Activated T-helper 2 cell treated with anti-CD3 and anti-CD28 coated beads, Interferon-gamma antibody, Interleukin-2, Interleukin-4, amounts not matched to agents 10 μg/mL and 5 μg/mL and 100 μg/mL, durations not matched to agents 14 hours and 24 hours and 36 hours (primary cell): ENCODE results near the gene IBA57. TPM values are rescaled to one million over a fixed set of nuclear protein-coding genes. Genes with fewer than 3 reads are reported as not detected.
"Not testable (repeated sequence)": the region's sequence is repeated elsewhere in the genome, so short reads cannot be mapped to it uniquely, and the experiment has no call there.

Source experiments
- DNase-seq: peaks from one replicate; pipeline ENCODE4 v3.0.0; 2021; ENCODE audit warnings: low spot score
- H3K27ac Mint-ChIP-seq: one replicate; pipeline ENCODE4 v1.8.0; 2021; ENCODE audit warnings: mixed read lengths
- H3K27me3 Mint-ChIP-seq: one replicate; pipeline ENCODE4 v1.8.0; 2021; ENCODE audit warnings: low read depth, mixed read lengths
- H3K36me3 Mint-ChIP-seq: one replicate; pipeline ENCODE4 v1.8.0; 2021; ENCODE audit warnings: low read depth, mixed read lengths
- H3K4me1 Mint-ChIP-seq: one replicate; pipeline ENCODE4 v1.8.0; 2021; ENCODE audit warnings: low read depth, mixed read lengths
- H3K4me3 Mint-ChIP-seq: one replicate; pipeline ENCODE4 v1.8.0; 2021; ENCODE audit warnings: low read depth, mild to moderate bottlenecking, moderate library complexity, mixed read lengths
- H3K9me3 Mint-ChIP-seq: one replicate; pipeline ENCODE4 v1.8.0; 2021; ENCODE audit warnings: mixed read lengths
- intact Hi-C: fragments of 100-400 bp; cut with micrococcal nuclease; formaldehyde crosslinking; loops from one replicate; pipeline ENCODE4 v1.15.1; 2023
- total RNA-seq: library from RNA; stranded (reverse); gene quantifications from 2 replicates; pipeline ENCODE4 v1.2.3, GENCODE V29; 2022

The IBA57 gene
- total RNA-seq, 1 donor from 2014 or later: 7.6 TPM

DNA sequence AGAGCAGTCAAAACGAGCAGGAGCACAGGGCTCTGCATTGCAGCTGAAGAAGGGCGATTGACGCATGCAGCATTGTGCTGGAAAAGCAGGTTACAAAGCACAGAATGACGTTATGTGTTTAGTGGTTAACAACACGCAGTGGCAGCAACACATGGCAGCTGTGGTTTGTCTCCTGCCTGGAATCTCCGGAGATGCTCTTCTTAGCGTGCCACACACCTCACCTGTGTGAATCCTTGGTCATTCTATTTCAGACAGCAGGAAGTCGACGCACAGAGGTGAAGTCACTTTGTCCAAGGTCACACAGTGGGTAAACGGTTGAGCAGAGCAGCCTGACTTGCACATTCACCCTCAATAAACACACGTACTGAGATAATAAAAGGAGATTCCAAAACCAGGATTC, 56.9 kb downstream of the IBA57 start:
- H3K9me3 Mint-ChIP-seq: peaks cover 5% of the 10 kb centered on the region
- H3K36me3 Mint-ChIP-seq: peaks cover 47% of the 10 kb centered on the region
- no peaks in the 10 kb centered on the region for H3K27me3 Mint-ChIP-seq
- intact Hi-C loops: no loop called here
- H3K27ac Mint-ChIP-seq: no peak overlapping the region
- DNase-seq: no peak
- no peak overlapping the region for H3K4me3 Mint-ChIP-seq
- no peaks in the 10 kb centered on the region for H3K4me1 Mint-ChIP-seq

DNA sequence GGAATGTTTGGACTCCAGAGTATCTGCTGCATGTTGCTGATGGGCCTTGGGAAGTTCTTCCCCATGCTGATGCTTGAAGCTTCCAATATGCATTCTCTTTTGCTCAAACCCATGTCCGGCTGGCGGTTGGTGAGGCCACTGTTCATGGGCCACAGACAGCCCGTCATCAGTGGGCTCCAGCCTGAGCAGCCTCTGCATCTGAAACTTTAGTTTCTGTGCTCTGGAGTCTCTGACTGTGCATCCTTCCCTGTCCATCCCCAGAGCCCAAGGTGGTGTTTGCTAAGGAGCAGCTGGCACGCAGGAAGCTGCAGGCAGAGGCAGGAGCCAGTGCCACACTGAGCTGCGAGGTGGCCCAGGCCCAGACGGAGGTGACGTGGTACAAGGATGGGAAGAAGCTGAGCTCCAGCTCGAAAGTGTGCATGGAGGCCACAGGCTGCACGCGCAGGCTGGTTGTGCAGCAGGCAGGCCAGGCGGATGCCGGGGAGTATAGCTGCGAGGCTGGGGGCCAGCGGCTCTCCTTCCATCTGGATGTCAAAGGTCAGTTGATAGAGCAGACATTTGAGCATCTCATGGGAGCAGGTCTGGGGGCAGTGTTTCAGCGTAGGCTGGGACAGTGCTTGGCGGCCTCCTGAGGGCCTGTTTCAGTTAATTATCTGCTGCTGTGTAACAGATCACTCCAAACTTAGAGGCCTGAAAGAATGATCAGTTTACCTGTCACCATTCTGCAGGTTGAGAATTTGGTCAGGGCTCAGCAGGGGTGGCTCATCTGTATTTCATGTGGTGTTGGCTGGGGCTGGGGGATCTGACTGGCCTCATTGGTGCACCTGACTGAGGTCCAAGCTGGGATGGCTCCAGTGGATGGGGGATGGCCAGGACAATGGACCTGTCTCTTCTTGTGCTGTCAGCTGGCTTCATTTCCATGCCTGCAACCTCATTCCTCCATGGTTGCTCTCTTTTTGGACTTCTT, 58.9 kb downstream of the IBA57 start:
- Mint-ChIP-seq H3K9me3 (peaks cover 5% of the 10 kb centered on the region), H3K4me1 (no peaks in the 10 kb centered on the region), H3K27me3 (no peaks in the 10 kb centered on the region), H3K4me3 (no peak overlapping the region), H3K36me3 (peaks cover 50% of the 10 kb centered on the region), H3K27ac (no peak overlapping the region)
- intact Hi-C loops: no loop called here
- DNase-seq: no peak

- Mint-ChIP-seq H3K36me3 (peaks cover 57% of the 10 kb centered on the region), H3K27ac (no peak overlapping the region), H3K27me3 (no peaks in the 10 kb centered on the region), H3K4me3 (no peak overlapping the region), H3K4me1 (no peaks in the 10 kb centered on the region), H3K9me3 (peaks cover 5% of the 10 kb centered on the region)
- intact Hi-C loops: no loop called here
- DNase-seq: no peak
Measured at GRCh38 chr1:228225165-228225710, 59.6 kb downstream of the IBA57 start.

DNA sequence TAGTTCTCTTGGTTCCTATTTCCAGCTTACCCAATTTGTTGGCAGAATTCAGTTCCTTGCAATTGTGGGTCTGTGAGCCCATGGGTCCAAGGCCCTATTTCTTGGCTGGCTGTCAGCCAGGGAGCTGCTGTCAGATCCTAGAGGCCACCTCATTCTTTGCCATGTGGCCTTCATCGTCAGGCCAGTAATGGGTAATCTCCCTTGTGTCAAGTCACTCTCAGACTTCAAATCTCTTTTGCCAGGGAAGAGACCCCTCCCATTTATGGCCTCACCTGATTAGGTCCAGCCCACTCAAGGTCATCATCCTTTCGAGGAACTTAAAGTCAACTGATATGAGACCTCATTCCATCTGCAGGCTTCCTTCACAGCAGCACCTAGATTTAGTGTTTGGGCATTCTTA, 60.1 kb downstream of the IBA57 start:
- no peaks in the 10 kb centered on the region for H3K27me3 Mint-ChIP-seq
- no peak for DNase-seq
- no peak overlapping the region for H3K27ac Mint-ChIP-seq
- intact Hi-C loops: no loop called here
- H3K4me1 Mint-ChIP-seq: no peaks in the 10 kb centered on the region
- H3K4me3 Mint-ChIP-seq: no peak overlapping the region
- H3K36me3 Mint-ChIP-seq: peaks cover 61% of the 10 kb centered on the region
- peaks cover 5% of the 10 kb centered on the region for H3K9me3 Mint-ChIP-seq

DNA sequence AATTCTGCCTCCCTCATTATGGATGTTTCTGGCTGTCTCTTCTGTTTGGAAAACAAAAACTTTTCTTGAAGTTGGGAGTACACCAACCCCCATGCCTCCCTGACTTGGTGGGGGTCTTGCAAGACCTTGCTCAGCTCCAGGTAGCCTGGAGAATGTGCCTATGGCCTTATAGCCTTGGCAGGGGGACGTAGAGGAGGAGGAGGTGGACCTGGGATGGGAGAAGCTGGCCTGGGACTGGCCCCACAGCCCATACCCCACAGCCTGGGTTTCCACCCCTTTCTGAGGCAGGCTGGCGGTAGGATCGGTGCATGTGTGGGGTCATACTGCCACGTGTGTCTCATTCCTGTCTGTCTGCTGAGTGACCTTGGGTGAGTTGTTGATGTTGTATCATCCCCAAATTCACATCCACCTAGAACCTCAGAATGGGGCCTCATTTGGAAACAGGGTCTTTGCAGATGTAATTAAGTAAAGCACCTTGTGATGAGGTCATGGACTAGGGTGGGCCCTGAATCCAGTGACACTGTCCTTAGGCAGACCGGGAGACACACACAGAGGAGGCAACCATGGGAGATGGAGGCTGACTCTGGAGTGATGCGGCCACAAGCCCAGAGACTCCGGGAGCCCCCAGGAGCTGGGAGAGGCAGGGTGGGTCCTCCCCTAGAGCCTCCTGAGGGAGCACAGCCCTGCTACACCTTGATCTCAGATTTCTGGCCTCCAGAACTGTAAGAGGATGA, 60.7 kb downstream of the IBA57 start:
- H3K27ac Mint-ChIP-seq: no peak overlapping the region
- H3K9me3 Mint-ChIP-seq: peaks cover 5% of the 10 kb centered on the region
- H3K36me3 Mint-ChIP-seq: peaks cover 62% of the 10 kb centered on the region
- intact Hi-C loops: no loop called here
- no peaks in the 10 kb centered on the region for H3K27me3 Mint-ChIP-seq
- no peaks in the 10 kb centered on the region for H3K4me1 Mint-ChIP-seq
- no peak overlapping the region for H3K4me3 Mint-ChIP-seq
- no peak for DNase-seq

DNA sequence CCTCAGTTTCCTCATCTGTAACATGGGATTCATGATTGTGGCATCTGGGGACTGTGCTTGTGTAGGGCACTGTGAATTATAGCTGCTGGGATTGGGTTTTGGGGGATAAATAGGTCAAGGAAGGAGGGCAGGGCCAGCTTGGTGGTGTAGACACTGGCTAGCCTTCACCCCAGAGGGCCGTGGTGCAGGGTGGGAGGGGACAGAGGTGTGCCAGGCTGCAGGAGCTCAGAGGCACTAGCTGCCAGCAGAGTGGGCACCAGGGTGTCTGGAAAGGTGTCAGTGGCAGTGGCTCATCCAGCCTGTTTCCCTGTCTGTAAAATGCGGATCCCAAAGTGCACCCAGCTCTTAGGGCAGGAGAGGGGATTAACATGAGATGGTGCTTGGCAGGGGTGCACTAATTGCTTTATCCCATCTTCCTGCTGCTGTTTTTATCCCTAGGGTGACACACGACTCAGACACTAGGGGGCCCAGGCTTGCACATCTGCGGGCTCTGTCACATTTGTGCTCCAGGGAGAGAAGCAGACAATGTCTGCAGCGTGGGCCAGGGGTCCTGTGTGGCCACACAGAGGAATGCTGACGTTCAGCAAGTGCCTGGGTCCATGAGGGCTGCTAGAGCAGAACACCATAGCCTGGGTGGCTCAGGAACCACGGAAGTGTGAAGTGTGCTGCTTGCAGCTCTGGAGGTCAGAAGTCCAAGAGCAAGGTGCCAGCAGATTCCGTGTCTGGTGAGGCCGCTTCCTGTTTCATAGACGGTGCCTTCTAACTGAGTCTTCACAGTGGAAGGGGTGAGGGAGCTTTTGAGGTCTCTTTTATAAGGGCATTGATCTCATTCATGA, 61.6 kb downstream of the IBA57 start:
- H3K9me3 Mint-ChIP-seq: peaks cover 5% of the 10 kb centered on the region
- H3K36me3 Mint-ChIP-seq: peaks cover 66% of the 10 kb centered on the region
- intact Hi-C loops: no loop called here
- no peaks in the 10 kb centered on the region for H3K27me3 Mint-ChIP-seq
- no peak for DNase-seq
- no peak overlapping the region for H3K4me3 Mint-ChIP-seq
- no peak overlapping the region for H3K27ac Mint-ChIP-seq
- no peaks in the 10 kb centered on the region for H3K4me1 Mint-ChIP-seq

DNA sequence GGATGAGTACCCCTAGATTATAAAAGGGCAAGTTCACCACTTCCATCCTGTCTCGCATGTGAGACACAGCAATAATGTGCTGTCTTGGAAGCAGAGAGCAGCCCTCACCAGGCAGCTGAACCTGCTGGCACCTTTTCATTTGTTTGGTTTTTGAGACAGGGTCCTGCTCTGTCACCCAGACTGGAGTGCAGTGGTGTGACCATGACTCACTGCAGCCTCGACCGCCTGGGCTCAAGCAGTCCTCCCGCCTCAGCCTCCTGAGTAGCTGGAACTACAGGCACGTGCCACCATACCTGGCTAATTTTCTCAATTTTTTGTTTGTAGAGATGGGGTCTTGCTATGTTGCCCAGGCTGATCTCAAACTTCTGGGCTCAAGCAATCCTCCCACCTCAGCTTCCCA, 62.5 kb downstream of the IBA57 start:
- H3K4me1 Mint-ChIP-seq, DNase-seq, H3K27me3 Mint-ChIP-seq, intact Hi-C loops, H3K4me3 Mint-ChIP-seq, H3K27ac Mint-ChIP-seq: not testable (repeated sequence)
- peaks cover 68% of the 10 kb centered on the region for H3K36me3 Mint-ChIP-seq
- peaks cover 10% of the 10 kb centered on the region for H3K9me3 Mint-ChIP-seq

DNA sequence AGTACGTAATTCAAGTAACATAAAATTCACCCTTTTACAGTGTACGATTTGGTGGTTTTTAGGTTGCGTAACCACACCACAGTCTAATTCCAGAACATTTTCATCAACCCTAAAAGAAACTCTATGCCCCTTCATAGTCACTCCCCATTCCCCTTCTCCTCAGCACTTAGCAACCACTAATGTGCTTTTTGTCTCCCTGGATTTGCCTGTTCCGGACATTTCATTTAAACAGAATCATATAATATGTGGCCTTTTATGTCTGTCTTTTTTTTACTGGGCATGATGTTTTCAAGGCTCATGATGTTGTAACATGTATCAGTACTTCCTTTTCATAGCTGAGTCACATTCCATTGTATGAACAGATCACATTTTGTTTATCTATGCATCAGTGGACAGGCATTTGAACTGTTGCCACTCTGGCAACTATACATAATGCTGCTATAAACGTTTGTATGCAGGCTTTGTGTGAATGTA, 63.0 kb downstream of the IBA57 start:
- no peak overlapping the region for H3K27ac Mint-ChIP-seq
- H3K9me3 Mint-ChIP-seq: peaks cover 15% of the 10 kb centered on the region
- H3K36me3 Mint-ChIP-seq: peaks cover 71% of the 10 kb centered on the region
- H3K4me3 Mint-ChIP-seq: no peak overlapping the region
- no peak for DNase-seq
- H3K4me1 Mint-ChIP-seq: no peaks in the 10 kb centered on the region
- intact Hi-C loops: no loop called here
- no peaks in the 10 kb centered on the region for H3K27me3 Mint-ChIP-seq

DNA sequence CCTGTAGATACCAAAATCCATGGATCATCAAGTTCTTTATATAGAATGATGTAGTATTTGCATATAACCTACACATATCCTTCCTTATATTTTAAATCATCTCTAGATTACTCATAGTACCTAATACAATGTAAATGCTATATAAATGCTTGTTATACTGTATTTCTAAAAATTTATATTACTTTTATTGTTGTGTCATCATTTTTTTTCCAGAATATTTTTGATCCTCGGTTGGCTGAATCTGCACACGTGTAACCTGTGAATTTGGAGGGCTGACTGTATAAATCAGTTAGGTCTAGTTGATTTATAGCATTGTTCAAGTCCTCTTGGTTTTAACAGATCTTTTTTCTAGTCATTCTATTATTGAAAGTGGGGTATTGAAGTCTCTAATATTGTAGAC, 65.6 kb downstream of the IBA57 start:
- intact Hi-C loops: no loop called here
- Mint-ChIP-seq H3K4me1 (no peaks in the 10 kb centered on the region), H3K27ac (no peak overlapping the region), H3K27me3 (no peaks in the 10 kb centered on the region), H3K4me3 (no peak overlapping the region), H3K36me3 (peaks cover 60% of the 10 kb centered on the region), H3K9me3 (peaks cover 25% of the 10 kb centered on the region)
- DNase-seq: no peak

Other genes starting within 250 kb of the IBA57 start
- 0.05 TPM in 1 of 2 replicates, not detected in the other for gene WNT9A, start 217.9 kb upstream of the IBA57 start, total RNA-seq
- gene WNT3A, start 158.8 kb upstream of the IBA57 start, total RNA-seq: not detected in 2 replicates
- gene ARF1, start 83.1 kb upstream of the IBA57 start, total RNA-seq: 409 and 410 TPM in 2 replicates
- gene C1orf35, start 62.5 kb upstream of the IBA57 start, total RNA-seq: 23.9 and 24.5 TPM in 2 replicates
- 47.3 and 53.6 TPM in 2 replicates for gene MRPL55, start 56.5 kb upstream of the IBA57 start, total RNA-seq
- 219 and 225 TPM in 2 replicates for gene GUK1, start 25.5 kb upstream of the IBA57 start, total RNA-seq
- gene GJC2, start 15.9 kb upstream of the IBA57 start, total RNA-seq: 0.52 and 0.55 TPM in 2 replicates
- gene OBSCN, start 42.2 kb downstream of the IBA57 start, total RNA-seq: 22.1 and 25.4 TPM in 2 replicates
- gene TRIM11, start 241.0 kb downstream of the IBA57 start, total RNA-seq: 58.3 and 60.5 TPM in 2 replicates